ENCODE measurements around the gene PARD3. TPM values are rescaled to one million over a fixed set of nuclear protein-coding genes. Genes with fewer than 3 reads are reported as not detected.

Gene PARD3
- total RNA-seq, 1 experiment from 2014 or later = 46.3 TPM

- no peak for ATAC-seq
- no TSS peak for BruUV-seq (replicated peaks)
- intact Hi-C loops (cut with micrococcal nuclease) = no loop called here
Observed at GRCh38 chr10:34157501-34157900, 657.6 kb downstream of the PARD3 start.

More at GRCh38 chr10:34157501-34157900, 657.6 kb downstream of the PARD3 start:
- RAD21 ChIA-PET (ENCODE audit: low non-redundant PET in 1 of 2, low total read pairs in 2 of 2, uncharacterized antibody in 2 of 2, unreplicated experiment in 2 of 2) = no interaction called here
- H3K9me3 ChIP-seq (ENCODE audit: control insufficient read depth in 1 of 2, insufficient read depth in 1 of 2, low read depth in 1 of 2, low read length in 2 of 2) = no peaks in the 10 kb centered on the region
- no peaks in the 10 kb centered on the region for H3K4me1 ChIP-seq (ENCODE audit: control insufficient read depth in 1 of 2, insufficient read depth in 2 of 2, low read length in 2 of 2)
- H2AFZ ChIP-seq (ENCODE audit: low read depth, low read length, poor library complexity, severe bottlenecking) = no peak overlapping the region
- H3K9me2 ChIP-seq (ENCODE audit: insufficient read depth) = no peaks in the 10 kb centered on the region
- no peak for DNase-seq (ENCODE audit: low read depth, low spot score)
- no peaks in the 10 kb centered on the region for H3K27me3 ChIP-seq (ENCODE audit: insufficient read depth, low read length)
- CTCF ChIA-PET = no interaction called here
- TF ChIP-seq ZBTB33 (IDR thresholded peaks at IDR 0.05; ENCODE audit: extremely low read depth, insufficient replicate concordance, low read length) (no peak), SP1 (IDR thresholded peaks at IDR 0.05; ENCODE audit: low read depth) (no peak), ZFX (IDR thresholded peaks at IDR 0.05) (no peak), EGR1 (IDR thresholded peaks at IDR 0.05; ENCODE audit: low read depth) (no peak), EZH2 (IDR thresholded peaks at IDR 0.05) (no peak), POLR2AphosphoS5 (IDR thresholded peaks at IDR 0.05; ENCODE audit: low read depth, low read length) (no peak), SRF (IDR thresholded peaks at IDR 0.05; ENCODE audit: low read depth) (no peak), ELF1 (IDR thresholded peaks at IDR 0.05; ENCODE audit: borderline replicate concordance, low read depth) (no peak), EZH2phosphoT487 (IDR thresholded peaks at IDR 0.05; ENCODE audit: borderline replicate concordance) (no peak), CBX3 (IDR thresholded peaks at IDR 0.05; ENCODE audit: low read depth) (no peak), REST (IDR thresholded peaks at IDR 0.05; ENCODE audit: low read depth) (no peak), CTCF (IDR thresholded peaks at IDR 0.05 in 2 of 3, conservative IDR thresholded peaks at IDR 0.05 in 1 of 3; ENCODE audit: borderline replicate concordance in 1 of 3, insufficient read depth in 1 of 3, low read depth in 2 of 3, low read length in 2 of 3) (no peak), FOSL1 (IDR thresholded peaks at IDR 0.05; ENCODE audit: low read depth) (no peak), SIN3A (IDR thresholded peaks at IDR 0.05; ENCODE audit: low read depth) (no peak), ZNF274 (IDR thresholded peaks at IDR 0.05; ENCODE audit: low read depth, low read length) (no peak), CEBPB (IDR thresholded peaks at IDR 0.05; ENCODE audit: low read depth) (no peak), ATF3 (IDR thresholded peaks at IDR 0.05) (no peak)
- H3K4me3 ChIP-seq (replicated peaks in 1 of 2; ENCODE audit: low read depth in 1 of 2, low read length in 2 of 2) = no peak overlapping the region
- no peak overlapping the region for H3K9ac ChIP-seq (ENCODE audit: low read length)
- POLR2A ChIA-PET = no interaction called here
- no peaks in the 10 kb centered on the region for H3K79me2 ChIP-seq (ENCODE audit: insufficient read depth, low read length)
- no peaks in the 10 kb centered on the region for H4K20me1 ChIP-seq (ENCODE audit: insufficient read depth)
- H3K36me3 ChIP-seq (ENCODE audit: control insufficient read depth in 1 of 2, insufficient read depth in 2 of 2, low read length in 2 of 2) = no peaks in the 10 kb centered on the region
- no peak overlapping the region for H3K4me2 ChIP-seq (ENCODE audit: low read length)
- H3K27ac ChIP-seq (ENCODE audit: low read depth, low read length) = no peak overlapping the region

Measured in HCT116 (cell line).